Gastroesophageal sphincter (tissue), 3 donors: Measurements from ENCODE around the gene FAM168A.

ENCODE experiments used
- EP300 ChIP-seq: sonication (generic); formaldehyde crosslinking; IDR thresholded peaks from one replicate; pipeline ENCODE4 v1.6.1; 2017; ENCODE audit warnings: antibody characterized with exemption, mild to moderate bottlenecking
- POLR2AphosphoS5 ChIP-seq: sonication (generic); formaldehyde crosslinking; IDR thresholded peaks from one replicate; pipeline ENCODE4 v1.6.1; 2017; ENCODE audit warnings: antibody characterized with exemption
- TF ChIP-seq, protein P1 (sequence below), 4 experiments: fragments of 200-600 bp in 2 of 4; fragments of 450-650 bp in 2 of 4; sonication (generic) in 1 of 4; IDR thresholded peaks; one replicate each; pipeline ENCODE4 v1.5.1; 2017 to 2019; ENCODE audit warnings: antibody characterized with exemption in 4 of 4, mild to moderate bottlenecking in 2 of 4, moderate library complexity in 2 of 4

DNA sequence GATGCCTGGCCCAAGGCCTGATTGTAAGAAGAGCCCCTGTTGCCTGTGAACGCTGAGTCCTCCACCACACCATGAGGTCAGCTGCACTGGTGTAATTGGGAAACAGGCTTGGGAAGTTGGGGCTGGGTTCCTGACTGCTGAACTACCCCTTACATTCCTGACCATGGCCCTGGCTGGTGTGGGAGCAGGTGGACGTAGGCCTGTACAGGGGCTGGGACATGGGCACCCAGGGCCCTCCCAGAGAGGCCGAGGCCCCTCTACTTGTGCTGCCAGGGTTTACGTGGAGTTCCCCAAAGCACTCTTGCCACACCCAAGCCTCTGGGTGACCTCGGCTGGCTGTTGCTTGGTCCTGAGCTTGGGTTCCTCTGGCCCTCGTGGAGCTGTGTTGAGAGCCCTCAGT is 216.3 kb downstream of the FAM168A start:
- TF ChIP-seq, protein P1, sequence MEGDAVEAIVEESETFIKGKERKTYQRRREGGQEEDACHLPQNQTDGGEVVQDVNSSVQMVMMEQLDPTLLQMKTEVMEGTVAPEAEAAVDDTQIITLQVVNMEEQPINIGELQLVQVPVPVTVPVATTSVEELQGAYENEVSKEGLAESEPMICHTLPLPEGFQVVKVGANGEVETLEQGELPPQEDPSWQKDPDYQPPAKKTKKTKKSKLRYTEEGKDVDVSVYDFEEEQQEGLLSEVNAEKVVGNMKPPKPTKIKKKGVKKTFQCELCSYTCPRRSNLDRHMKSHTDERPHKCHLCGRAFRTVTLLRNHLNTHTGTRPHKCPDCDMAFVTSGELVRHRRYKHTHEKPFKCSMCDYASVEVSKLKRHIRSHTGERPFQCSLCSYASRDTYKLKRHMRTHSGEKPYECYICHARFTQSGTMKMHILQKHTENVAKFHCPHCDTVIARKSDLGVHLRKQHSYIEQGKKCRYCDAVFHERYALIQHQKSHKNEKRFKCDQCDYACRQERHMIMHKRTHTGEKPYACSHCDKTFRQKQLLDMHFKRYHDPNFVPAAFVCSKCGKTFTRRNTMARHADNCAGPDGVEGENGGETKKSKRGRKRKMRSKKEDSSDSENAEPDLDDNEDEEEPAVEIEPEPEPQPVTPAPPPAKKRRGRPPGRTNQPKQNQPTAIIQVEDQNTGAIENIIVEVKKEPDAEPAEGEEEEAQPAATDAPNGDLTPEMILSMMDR (IDR thresholded peaks at IDR 0.05): no peak
- TF ChIP-seq POLR2AphosphoS5 (no peak), EP300 (no peak)
